ENCODE measurements around the gene STOX2. TPM values are rescaled to one million over a fixed set of nuclear protein-coding genes. Genes with fewer than 3 reads are reported as not detected.

Gene STOX2, protein sequence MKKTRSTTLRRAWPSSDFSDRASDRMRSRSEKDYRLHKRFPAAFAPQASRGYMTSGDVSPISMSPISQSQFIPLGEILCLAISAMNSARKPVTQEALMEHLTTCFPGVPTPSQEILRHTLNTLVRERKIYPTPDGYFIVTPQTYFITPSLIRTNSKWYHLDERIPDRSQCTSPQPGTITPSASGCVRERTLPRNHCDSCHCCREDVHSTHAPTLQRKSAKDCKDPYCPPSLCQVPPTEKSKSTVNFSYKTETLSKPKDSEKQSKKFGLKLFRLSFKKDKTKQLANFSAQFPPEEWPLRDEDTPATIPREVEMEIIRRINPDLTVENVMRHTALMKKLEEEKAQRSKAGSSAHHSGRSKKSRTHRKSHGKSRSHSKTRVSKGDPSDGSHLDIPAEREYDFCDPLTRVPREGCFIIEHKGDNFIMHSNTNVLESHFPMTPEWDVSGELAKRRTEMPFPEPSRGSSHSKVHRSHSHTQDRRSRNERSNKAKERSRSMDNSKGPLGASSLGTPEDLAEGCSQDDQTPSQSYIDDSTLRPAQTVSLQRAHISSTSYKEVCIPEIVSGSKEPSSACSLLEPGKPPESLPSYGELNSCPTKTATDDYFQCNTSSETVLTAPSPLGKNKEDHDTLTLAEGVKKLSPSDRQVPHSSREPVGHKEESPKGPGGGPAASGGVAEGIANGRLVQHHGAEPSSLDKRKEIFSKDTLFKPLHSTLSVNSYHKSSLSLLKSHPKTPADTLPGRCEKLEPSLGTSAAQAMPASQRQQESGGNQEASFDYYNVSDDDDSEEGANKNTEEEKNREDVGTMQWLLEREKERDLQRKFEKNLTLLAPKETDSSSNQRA (N-terminal part only)
- total RNA-seq (2014; rRNA removed; shearing (Covaris generic)) = 2.3 and 3.4 TPM in 2 replicates

DNA sequence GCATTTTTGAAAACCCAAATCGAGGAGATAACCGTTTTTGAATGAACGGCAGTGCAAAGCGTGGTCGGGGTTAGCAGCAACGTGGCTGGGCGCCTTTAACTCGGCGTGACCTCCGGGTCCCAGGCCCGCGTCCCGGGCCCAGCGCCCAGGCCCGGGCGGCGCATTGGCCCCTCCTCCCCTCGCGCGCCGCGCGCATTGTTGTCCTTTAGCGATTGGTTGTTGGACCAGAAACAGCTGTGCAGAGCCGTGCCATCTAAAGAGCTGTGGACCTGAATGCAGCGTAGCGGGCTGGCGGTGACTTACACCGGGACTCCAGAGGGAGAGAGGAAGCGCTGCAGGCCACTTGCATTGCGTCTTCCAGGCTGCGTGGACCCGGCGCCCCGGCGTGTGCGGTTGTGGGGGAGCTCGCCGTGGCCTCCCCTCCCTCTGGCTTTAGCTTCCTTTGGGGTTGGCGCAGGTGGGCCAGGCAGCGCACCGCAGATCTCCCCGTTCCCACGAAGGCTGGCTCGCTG is at the start of gene STOX2:
TSS of gene STOX2 (plus strand) at position 227 of the 512 bp plus-strand sequence. CDS start 1,484 bp downstream, outside the sequence.
- DNase-seq (ENCODE audit: low spot score) = no peak

DNA sequence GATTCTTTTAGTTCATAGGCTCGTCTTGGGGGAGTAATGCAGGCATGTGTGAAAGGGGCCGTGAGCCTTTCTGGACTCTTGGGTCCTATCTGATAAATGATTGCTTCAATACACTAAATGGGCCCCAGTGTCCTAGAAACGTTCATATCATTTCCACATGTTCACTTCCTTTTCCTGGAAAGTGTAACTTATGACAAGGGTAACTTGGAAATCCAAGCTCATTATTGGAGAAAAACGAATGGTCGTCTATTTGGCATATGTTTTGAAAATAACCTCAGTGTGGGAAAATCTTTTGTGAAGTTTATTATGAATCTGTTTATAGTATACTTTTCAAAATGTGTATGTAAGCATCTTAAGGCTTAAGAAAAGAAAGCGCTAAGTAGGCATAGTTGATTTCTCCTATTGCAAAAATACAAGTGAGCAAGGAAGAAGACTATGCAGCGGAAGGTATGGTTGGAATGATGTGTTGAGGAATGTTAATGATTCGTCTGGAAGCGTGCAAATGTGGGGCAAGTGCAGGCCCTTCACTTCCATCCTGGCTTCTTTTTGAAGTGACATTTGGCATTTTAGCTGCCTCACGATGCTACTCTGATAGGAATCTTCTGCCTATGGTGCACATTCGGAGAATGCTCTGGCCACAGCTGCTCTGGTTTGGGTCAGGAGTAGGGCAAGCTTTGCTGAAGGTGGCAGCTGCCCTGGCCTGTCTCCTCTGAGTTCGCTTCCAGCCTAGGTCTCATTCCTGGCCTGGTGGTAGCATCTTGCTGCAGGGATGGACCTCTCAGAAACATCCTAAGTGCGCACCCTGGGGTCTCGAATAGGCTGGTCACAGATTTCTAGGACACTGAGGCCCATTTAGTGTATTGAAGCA is 49.5 kb upstream of the STOX2 start:
- no peak for DNase-seq (ENCODE audit: low spot score)

- no peak for DNase-seq (ENCODE audit: low spot score)
Measured at GRCh38 chr4:183857040-183857439, 48.1 kb upstream of the STOX2 start.

GRCh38 chr4:183858011-183858615 is 47.0 kb upstream of the STOX2 start:
- DNase-seq (ENCODE audit: low spot score) = no peak

GRCh38 chr4:183860119-183860518 is 45.0 kb upstream of the STOX2 start:
- DNase-seq (ENCODE audit: low spot score) = no peak

- DNase-seq (ENCODE audit: low spot score) = no peak
Measured at GRCh38 chr4:183860731-183861130, 44.4 kb upstream of the STOX2 start.

GRCh38 chr4:183861426-183861825 is 43.7 kb upstream of the STOX2 start:
- DNase-seq (ENCODE audit: low spot score) = no peak

- DNase-seq (ENCODE audit: low spot score) = no peak
Measured at GRCh38 chr4:183863155-183863825, 41.8 kb upstream of the STOX2 start.

DNA sequence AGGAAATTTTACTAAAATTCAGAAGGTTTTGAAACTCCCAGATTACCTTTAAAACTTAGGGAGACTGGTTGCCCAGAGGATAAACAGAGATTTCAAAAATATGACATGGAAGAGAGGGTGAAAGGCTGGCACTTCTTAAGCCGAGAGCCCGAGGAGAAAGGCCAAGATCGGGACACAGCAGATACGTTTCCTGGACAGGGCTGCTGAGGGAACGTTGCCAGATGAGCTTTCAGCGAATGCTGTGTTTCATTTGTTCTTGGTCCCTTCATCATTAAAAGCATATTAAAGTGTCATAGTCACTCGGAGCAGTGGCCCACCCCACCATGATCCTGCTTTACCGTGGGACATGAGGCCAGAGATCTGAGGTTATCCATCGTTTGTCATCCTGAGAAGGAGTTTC is 37.9 kb upstream of the STOX2 start:
- no peak for DNase-seq (ENCODE audit: low spot score)

DNA sequence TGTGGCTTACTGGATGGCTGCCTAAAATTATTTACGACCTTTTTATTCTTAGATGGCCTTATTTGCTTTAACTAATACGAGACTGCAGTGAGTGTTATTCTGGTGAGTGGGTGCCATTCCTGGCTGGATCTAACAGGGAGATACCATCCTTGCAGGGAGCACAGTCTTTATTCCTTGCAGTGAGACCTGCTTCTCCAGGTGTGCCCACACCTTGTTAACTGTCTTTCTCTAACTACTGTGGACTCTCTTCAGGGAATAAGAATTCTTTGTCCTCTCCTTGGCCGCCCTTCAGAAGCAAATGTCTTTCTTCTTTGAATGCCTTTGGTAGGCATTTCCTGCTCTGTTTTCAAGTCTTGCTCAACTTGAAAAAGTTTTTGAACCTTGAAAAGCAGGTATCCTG is 34.1 kb upstream of the STOX2 start:
- no peak for DNase-seq (ENCODE audit: low spot score)

DNA sequence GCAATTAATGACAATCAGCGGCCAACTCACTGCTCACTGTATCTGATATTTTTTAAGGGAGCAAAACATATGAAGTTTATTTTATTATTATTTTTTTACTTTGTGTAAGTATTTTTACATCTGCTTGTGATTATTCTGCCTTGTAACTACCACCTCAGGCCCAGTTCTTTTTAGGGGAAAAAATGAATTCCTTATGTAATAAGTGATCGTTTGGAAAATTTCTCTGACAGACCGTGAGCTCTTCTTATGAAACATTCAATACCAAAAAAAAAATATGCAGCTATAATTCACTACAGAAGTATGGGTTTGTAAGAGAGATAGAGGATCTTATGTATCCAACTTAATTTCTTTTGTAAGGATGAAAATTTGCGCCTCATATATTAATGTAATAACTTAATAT is 33.5 kb upstream of the STOX2 start:
- no peak for DNase-seq (ENCODE audit: low spot score)

DNA sequence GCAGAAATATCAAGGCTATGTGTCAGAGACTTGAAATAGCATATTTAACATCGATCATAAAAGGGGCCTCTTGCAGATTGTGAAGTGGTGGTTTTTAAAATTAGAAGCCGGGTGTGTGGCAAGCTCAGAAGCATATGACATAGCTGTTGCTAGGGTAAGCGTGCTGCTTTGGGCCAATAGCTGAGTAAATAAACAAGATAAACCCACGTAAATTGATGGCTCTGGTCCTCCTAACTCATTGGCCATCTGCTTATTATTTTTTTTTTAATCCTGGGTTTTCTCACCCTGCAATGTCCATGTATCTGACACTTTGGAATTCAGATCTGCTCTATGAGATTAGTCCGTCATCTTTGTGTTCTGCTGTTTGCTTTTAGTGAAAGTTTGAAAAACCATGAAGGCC is 32.6 kb upstream of the STOX2 start:
- no peak for DNase-seq (ENCODE audit: low spot score)

- no peak for DNase-seq (ENCODE audit: low spot score)
Measured at GRCh38 chr4:183873409-183874185, 31.5 kb upstream of the STOX2 start.

GRCh38 chr4:183875251-183875825 is 29.8 kb upstream of the STOX2 start:
- DNase-seq (ENCODE audit: low spot score) = no peak

- DNase-seq (ENCODE audit: low spot score) = peak; percentile 73
Measured at GRCh38 chr4:183876268-183876934, 28.7 kb upstream of the STOX2 start.

DNA sequence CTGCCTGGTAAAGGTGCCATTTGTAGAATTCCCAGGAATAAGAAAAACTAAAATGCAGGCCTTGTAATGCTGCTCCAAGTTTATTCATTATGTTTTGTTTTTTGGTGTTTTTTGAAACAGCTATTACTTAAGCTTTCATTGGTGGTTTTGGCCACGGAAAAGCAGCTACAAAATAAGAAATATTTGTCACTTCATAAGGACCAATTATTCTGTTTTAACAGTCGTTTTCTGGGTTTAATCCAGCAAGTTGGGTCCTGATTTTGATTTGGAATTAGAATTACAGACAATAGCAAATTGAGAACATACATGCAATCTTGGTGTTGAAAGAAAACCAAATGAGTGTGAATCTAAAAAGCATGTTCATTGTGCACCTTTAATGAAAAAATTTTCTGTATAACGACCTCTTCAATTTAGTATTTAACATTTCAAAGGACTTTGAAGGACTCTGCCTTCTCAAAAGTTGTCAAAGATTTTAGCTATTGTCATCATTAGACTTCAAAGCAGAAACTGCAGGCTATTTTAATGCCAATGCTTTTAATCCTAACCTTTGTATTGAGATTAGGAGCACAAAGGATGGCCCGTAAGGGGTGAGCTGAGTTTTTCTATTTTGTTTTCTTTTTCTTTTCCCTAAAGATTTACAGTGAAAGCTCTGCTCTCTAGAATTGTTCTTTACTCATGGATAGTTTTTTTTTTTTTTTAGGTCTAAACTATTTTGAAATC is 26.7 kb upstream of the STOX2 start:
- no peak for DNase-seq (ENCODE audit: low spot score)

DNA sequence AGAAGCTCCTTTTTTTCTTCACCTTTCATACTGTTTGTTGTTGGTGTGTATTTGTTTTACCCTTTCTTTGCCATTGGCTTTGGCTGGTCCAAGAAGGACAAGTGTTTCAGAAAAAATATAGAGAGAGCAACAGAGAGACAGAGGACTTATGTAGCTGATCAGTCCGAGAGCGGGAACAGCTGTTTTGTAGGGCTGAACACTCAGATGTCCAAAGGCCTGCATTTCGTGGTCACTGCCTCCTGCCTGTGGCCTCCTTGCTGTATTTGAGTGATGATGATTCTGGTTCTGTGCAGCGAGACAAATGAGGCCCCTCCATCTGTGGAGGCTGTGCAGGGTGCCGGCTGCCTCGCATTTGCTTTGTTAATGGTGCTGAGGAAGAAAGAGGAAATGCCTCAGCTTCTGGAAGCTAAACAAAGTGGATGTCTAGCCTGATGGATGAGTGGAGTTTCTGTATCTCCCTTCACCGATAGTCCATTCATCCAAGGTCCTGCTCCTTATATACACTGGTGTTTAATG is 19.8 kb upstream of the STOX2 start:
- DNase-seq (ENCODE audit: low spot score) = no peak

- no peak for DNase-seq (ENCODE audit: low spot score)
Measured at GRCh38 chr4:183887351-183887750, 17.8 kb upstream of the STOX2 start.
